HCT116 (cell line): ENCODE results near the gene JPH3. TPM values are rescaled to one million over a fixed set of nuclear protein-coding genes. Genes with fewer than 3 reads are reported as not detected.

Experiments used
- ATAC-seq: fragments of 200-7000 bp; cut with Tn5 transposase; 2 replicates; pipeline ENCODE4 v1.9.1; 2020; ENCODE audit warnings: mild to moderate bottlenecking, moderate library complexity
- BruUV-seq: library from RNA; stranded (reverse); fragments of 400-500 nt; replicated peaks from 2 replicates; lab custom pipeline; 2021; lab: Mats Ljungman, UMichigan
- CTCF ChIA-PET: fragments of 300-600 bp; sonication (Branson Sonifier 250); formaldehyde crosslinking; loops from one replicate; lab custom pipeline; 2021; ENCODE audit warnings: antibody characterized with exemption; lab: Charles Lee
- POLR2A ChIA-PET: fragments of 300-600, 350-600 bp; sonication (Branson Sonifier 250); formaldehyde crosslinking; loops from one replicate; lab custom pipeline; 2021; ENCODE audit warnings: antibody characterized with exemption; lab: Charles Lee
- RAD21 ChIA-PET, 2 experiments: fragments of 300-600 bp; sonication (Branson Sonifier 250); formaldehyde crosslinking; loops; one replicate each; lab custom pipeline; 2023; ENCODE audit warnings: low total read pairs in 2 of 2; ENCODE audit not compliant: uncharacterized antibody in 2 of 2, unreplicated experiment in 2 of 2, low non-redundant PET in 1 of 2; lab: Charles Lee
- DNase-seq: peaks from one replicate; pipeline ENCODE4 v3.0.0-alpha.2; 2010; ENCODE audit warnings: low read depth, low spot score
- H2AFZ ChIP-seq: fragments of 200-600 bp; shearing (Covaris generic), sonication (generic); 2 replicates; pipeline ENCODE4 v1.6.1; 2017; ENCODE audit warnings: low read depth, mixed run types, mixed read lengths, antibody characterized with exemption, low read length; ENCODE audit not compliant: poor library complexity, severe bottlenecking
- H3K27ac ChIP-seq: 2 replicates; pipeline ENCODE4 v1.5.1; 2012; ENCODE audit warnings: low read depth, low read length
- H3K27me3 ChIP-seq: fragments of 200-600 bp; sonication (generic); 2 replicates; pipeline ENCODE4 v1.6.1; 2016; ENCODE audit warnings: mixed run types, low read length, mixed read lengths; ENCODE audit not compliant: insufficient read depth
- H3K36me3 ChIP-seq, 2 experiments: fragments of 200-500 bp in 1 of 2; fragments of 200-600 bp in 1 of 2; sonication (Bioruptor generic) in 1 of 2; sonication (generic) in 1 of 2; 2 replicates each; pipeline versions ENCODE4 v1.5.1 to v1.6.1; 2014 to 2016; ENCODE audit warnings: low read length in 2 of 2, inconsistent platforms in 1 of 2, mixed read lengths in 1 of 2, mixed run types in 1 of 2; ENCODE audit not compliant: insufficient read depth in 2 of 2, control insufficient read depth in 1 of 2
- H3K4me1 ChIP-seq, 2 experiments: fragments of 200-600 bp in 1 of 2; sonication (generic) in 1 of 2; 2 replicates each; pipeline versions ENCODE4 v1.5.1 to v1.6.1; 2012 to 2017; ENCODE audit warnings: low read length in 2 of 2, inconsistent platforms in 1 of 2, mild to moderate bottlenecking in 1 of 2, mixed read lengths in 1 of 2, mixed run types in 1 of 2, moderate library complexity in 1 of 2; ENCODE audit not compliant: insufficient read depth in 2 of 2, control insufficient read depth in 1 of 2
- H3K4me2 ChIP-seq: fragments of 200-600 bp; sonication (generic); 2 replicates; pipeline ENCODE4 v1.6.1; 2017; ENCODE audit warnings: mixed run types, low read length, mixed read lengths
- H3K4me3 ChIP-seq, 2 experiments: fragments of 200-600 bp in 1 of 2; sonication (generic) in 1 of 2; replicated peaks in 1 of 2; 2 replicates each; pipeline ENCODE4 v1.5.1; 2011 to 2016; ENCODE audit warnings: low read length in 2 of 2, control low read depth in 1 of 2, low read depth in 1 of 2, mild to moderate bottlenecking in 1 of 2, mixed read lengths in 1 of 2, mixed run types in 1 of 2
- H3K79me2 ChIP-seq: fragments of 200-600 bp; sonication (generic); 2 replicates; pipeline ENCODE4 v1.6.1; 2017; ENCODE audit warnings: mild to moderate bottlenecking, mixed run types, low read length, moderate library complexity, mixed read lengths; ENCODE audit not compliant: insufficient read depth
- H3K9ac ChIP-seq: fragments of 200-600 bp; sonication (generic); 2 replicates; pipeline ENCODE4 v1.6.1; 2016; ENCODE audit warnings: low read length, mixed read lengths
- H3K9me2 ChIP-seq: fragments of 200-600 bp; sonication (generic), shearing (Covaris generic); 2 replicates; pipeline ENCODE4 v1.6.1; 2017; ENCODE audit warnings: mixed run types, mild to moderate bottlenecking, moderate library complexity; ENCODE audit not compliant: insufficient read depth
- H3K9me3 ChIP-seq, 2 experiments: fragments of 200-500 bp in 1 of 2; fragments of 200-600 bp in 1 of 2; sonication (Bioruptor generic) in 1 of 2; sonication (generic) in 1 of 2; 2 replicates each; pipeline ENCODE4 v1.6.1; 2014 to 2017; ENCODE audit warnings: low read length in 2 of 2, mixed read lengths in 2 of 2, inconsistent platforms in 1 of 2, low read depth in 1 of 2, mild to moderate bottlenecking in 1 of 2, mixed run types in 1 of 2, moderate library complexity in 1 of 2; ENCODE audit not compliant: control insufficient read depth in 1 of 2, insufficient read depth in 1 of 2
- H4K20me1 ChIP-seq: fragments of 200-600 bp; sonication (generic), shearing (Covaris generic); 2 replicates; pipeline ENCODE4 v1.6.1; 2017; ENCODE audit warnings: mixed run types, mild to moderate bottlenecking, moderate library complexity; ENCODE audit not compliant: insufficient read depth
- CTCF ChIP-seq, 3 experiments: fragments of 200-600 bp in 1 of 3; sonication (generic) in 1 of 3; IDR thresholded peaks in 2 of 3; conservative IDR thresholded peaks in 1 of 3; 2 replicates each; pipeline ENCODE4 v1.5.1; 2012 to 2017; ENCODE audit warnings: low read depth in 2 of 3, low read length in 2 of 3, antibody characterized with exemption in 1 of 3, borderline replicate concordance in 1 of 3, control low read depth in 1 of 3, mild to moderate bottlenecking in 1 of 3, mixed read lengths in 1 of 3, mixed run types in 1 of 3, moderate library complexity in 1 of 3; ENCODE audit not compliant: insufficient read depth in 1 of 3
- EGR1 ChIP-seq: IDR thresholded peaks from 2 replicates; pipeline ENCODE4 v1.6.1; 2012; ENCODE audit warnings: low read depth
- FOSL1 ChIP-seq: IDR thresholded peaks from 2 replicates; pipeline ENCODE4 v1.6.1; 2012; ENCODE audit warnings: low read depth
- JUND ChIP-seq: IDR thresholded peaks from 2 replicates; pipeline ENCODE4 v1.6.1; 2012
- RAD21 ChIP-seq: IDR thresholded peaks from 2 replicates; pipeline ENCODE4 v1.6.1; 2012; ENCODE audit warnings: low read depth, mild to moderate bottlenecking
- REST ChIP-seq: IDR thresholded peaks from 2 replicates; pipeline ENCODE4 v1.6.1; 2012; ENCODE audit warnings: low read depth
- SRF ChIP-seq: IDR thresholded peaks from 2 replicates; pipeline ENCODE4 v1.6.1; 2012; ENCODE audit warnings: low read depth
- YY1 ChIP-seq: IDR thresholded peaks from 2 replicates; pipeline ENCODE4 v1.6.1; 2011; ENCODE audit warnings: low read length, low read depth, moderate library complexity, mild to moderate bottlenecking; ENCODE audit not compliant: insufficient replicate concordance; ENCODE audit errors: extremely low read depth
- ZFX ChIP-seq: fragments of 450-650 bp; IDR thresholded peaks from 2 replicates; pipeline ENCODE4 v1.6.1; 2017
- intact Hi-C: fragments of 100-400 bp; cut with micrococcal nuclease; formaldehyde crosslinking; loops from 2 replicates; pipeline ENCODE4 v1.10.0; 2022
- total RNA-seq: library from RNA; stranded (reverse); gene quantifications from one replicate; pipeline ENCODE4 v1.2.1, GENCODE V29; 2021; ENCODE audit not compliant: unreplicated experiment

Gene JPH3
- total RNA-seq, 1 experiment from 2014 or later: 0.10 TPM

GRCh38 chr16:87653234-87653633, 50.9 kb downstream of the JPH3 start:
- no peak overlapping the region for H3K4me3 ChIP-seq
- ChIA-PET CTCF (interaction anchor here (1.0 to 1.6 kb wide), 3 partner anchors 10 to 265 kb away, joined by 3 to 4 read pairs (median 3); no protein-coding TSS in a partner anchor), POLR2A (no interaction called here), RAD21 (interaction anchor here in 1 of 2 experiments (1.8 kb wide), 1 partner anchor 17 kb away, joined by 5 read pairs; no protein-coding TSS in a partner anchor)
- peaks cover 8% of the 10 kb centered on the region; the same call in 1 of the 2 replicates for H3K27me3 ChIP-seq
- H3K27ac ChIP-seq: no peak overlapping the region
- BruUV-seq: no TSS peak
- H3K36me3 ChIP-seq: no peaks in the 10 kb centered on the region
- intact Hi-C loops: no loop called here
- H3K9me3 ChIP-seq: no peaks in the 10 kb centered on the region
- no peaks in the 10 kb centered on the region for H4K20me1 ChIP-seq
- H3K79me2 ChIP-seq: no peaks in the 10 kb centered on the region
- DNase-seq (peak; percentile 54), ATAC-seq (peak; percentile 82)
- no peak overlapping the region for H3K4me2 ChIP-seq
- H3K9ac ChIP-seq: no peak overlapping the region
- peaks cover 2 to 17% of the 10 kb centered on the region in 2 experiments; a peak in 2 of 4 replicates for H3K4me1 ChIP-seq
- no peak overlapping the region for H2AFZ ChIP-seq
- H3K9me2 ChIP-seq: no peaks in the 10 kb centered on the region
- TF ChIP-seq FOSL1: no peak
- no peak for TF ChIP-seq REST
- no peak for TF ChIP-seq SRF
- TF ChIP-seq CTCF (IDR thresholded peaks at IDR 0.05 in 2 of 3, conservative IDR thresholded peaks at IDR 0.05 in 1 of 3; ENCODE audit: borderline replicate concordance in 1 of 3, insufficient read depth in 1 of 3, low read depth in 2 of 3, low read length in 2 of 3): peak; percentile 67 to 87 (median 81)
- TF ChIP-seq JUND: no peak
- TF ChIP-seq YY1: no peak
- TF ChIP-seq RAD21: peak; percentile 71
- TF ChIP-seq ZFX: 0 out of 2 replicates have a peak, but pooled peaks have one; percentile 40
- TF ChIP-seq EGR1: no peak
